Activated naive CD4-positive, alpha-beta T cell treated with anti-CD3 and anti-CD28 coated beads, Interleukin-2, amount 50 U/mL, for 72 hours (primary cell): Measurements from ENCODE around the gene LAMB4. TPM values are rescaled to one million over a fixed set of nuclear protein-coding genes. Genes with fewer than 3 reads are reported as not detected.
A peak's percentile ranks its signal among the peaks of the same experiment; 100 is the strongest.
"Not testable (repeated sequence)": the region's sequence is repeated elsewhere in the genome, so short reads cannot be mapped to it uniquely, and the experiment has no call there.

Experiments
- ATAC-seq, 2 donors: fragments of 150-1000 bp; cut with Tn5 transposase; 2 replicates each; pipeline ENCODE4 v1.10.0; 2021; ENCODE audit warnings: mild to moderate bottlenecking in 2 of 2, moderate library complexity in 2 of 2
- DNase-seq, 2 donors: peaks; one replicate each; pipeline ENCODE4 v3.0.0; 2021 to 2022; ENCODE audit warnings: low spot score in 2 of 2
- H3K27ac Mint-ChIP-seq, 2 donors: one replicate each; pipeline ENCODE4 v1.8.0; 2022; ENCODE audit warnings: mild to moderate bottlenecking in 2 of 2, mixed read lengths in 2 of 2
- H3K36me3 Mint-ChIP-seq, 2 donors: one replicate each; pipeline ENCODE4 v1.8.0; 2022; ENCODE audit warnings: mixed read lengths in 2 of 2
- H3K9me3 Mint-ChIP-seq, 2 donors: one replicate each; pipeline ENCODE4 v1.8.0; 2022; ENCODE audit warnings: mixed read lengths in 2 of 2
- total RNA-seq, 2 donors: library from RNA; stranded (reverse); gene quantifications; one replicate each; pipeline ENCODE4 v1.2.3, GENCODE V29; 2022

LAMB4 gene
- total RNA-seq, 2 donors from 2014 or later = not detected

GRCh38 chr7:108053250-108053649 lies 76.9 kb downstream of the LAMB4 start:
- H3K27ac Mint-ChIP-seq = no peak overlapping the region
- ATAC-seq (no peak), DNase-seq (no peak)
- no peaks in the 10 kb centered on the region for H3K36me3 Mint-ChIP-seq
- H3K9me3 Mint-ChIP-seq = no peaks in the 10 kb centered on the region

GRCh38 chr7:108051454-108051853 lies 78.7 kb downstream of the LAMB4 start:
- Mint-ChIP-seq H3K27ac (no peak overlapping the region), H3K36me3 (no peaks in the 10 kb centered on the region), H3K9me3 (no peaks in the 10 kb centered on the region)
- ATAC-seq (no peak), DNase-seq (no peak)

- Mint-ChIP-seq H3K27ac (no peak overlapping the region), H3K9me3 (no peaks in the 10 kb centered on the region), H3K36me3 (no peaks in the 10 kb centered on the region)
- ATAC-seq (no peak), DNase-seq (no peak)
Observed at GRCh38 chr7:108049962-108050361, 80.2 kb downstream of the LAMB4 start.

- Mint-ChIP-seq H3K9me3 (no peaks in the 10 kb centered on the region), H3K27ac (no peak overlapping the region), H3K36me3 (no peaks in the 10 kb centered on the region)
- DNase-seq = no peak
- ATAC-seq = no peak
Observed at GRCh38 chr7:108048422-108048821, 81.7 kb downstream of the LAMB4 start.

GRCh38 chr7:108046952-108047506 lies 83.1 kb downstream of the LAMB4 start:
- Mint-ChIP-seq H3K9me3 (no peaks in the 10 kb centered on the region), H3K27ac (no peak overlapping the region), H3K36me3 (no peaks in the 10 kb centered on the region)
- DNase-seq (no peak), ATAC-seq (no peak)

- DNase-seq (no peak), ATAC-seq (no peak)
- H3K9me3 Mint-ChIP-seq = no peaks in the 10 kb centered on the region
- H3K27ac Mint-ChIP-seq = no peak overlapping the region
- H3K36me3 Mint-ChIP-seq = no peaks in the 10 kb centered on the region
Observed at GRCh38 chr7:108045669-108046068, 84.5 kb downstream of the LAMB4 start.

- Mint-ChIP-seq H3K27ac (no peak overlapping the region), H3K9me3 (no peaks in the 10 kb centered on the region), H3K36me3 (no peaks in the 10 kb centered on the region)
- DNase-seq = no peak
- no peak for ATAC-seq
Observed at GRCh38 chr7:108045154-108045553, 85.0 kb downstream of the LAMB4 start.

- Mint-ChIP-seq H3K36me3 (no peaks in the 10 kb centered on the region), H3K9me3 (no peaks in the 10 kb centered on the region), H3K27ac (no peak overlapping the region)
- no peak for ATAC-seq
- DNase-seq = no peak
Observed at GRCh38 chr7:108044345-108044744, 85.8 kb downstream of the LAMB4 start.

GRCh38 chr7:108038986-108039385 lies 91.2 kb downstream of the LAMB4 start:
- no peak for ATAC-seq
- no peak for DNase-seq
- H3K9me3 Mint-ChIP-seq = no peaks in the 10 kb centered on the region
- no peak overlapping the region for H3K27ac Mint-ChIP-seq
- H3K36me3 Mint-ChIP-seq = no peaks in the 10 kb centered on the region

- no peak for DNase-seq
- Mint-ChIP-seq H3K27ac (no peak overlapping the region), H3K36me3 (no peaks in the 10 kb centered on the region), H3K9me3 (no peaks in the 10 kb centered on the region)
- no peak for ATAC-seq
Observed at GRCh38 chr7:108037741-108038140, 92.4 kb downstream of the LAMB4 start.

GRCh38 chr7:108037140-108037539 lies 93.0 kb downstream of the LAMB4 start:
- no peaks in the 10 kb centered on the region for H3K36me3 Mint-ChIP-seq

GRCh38 chr7:108034586-108034985 lies 95.6 kb downstream of the LAMB4 start:
- Mint-ChIP-seq H3K9me3 (no peaks in the 10 kb centered on the region), H3K27ac (no peak overlapping the region), H3K36me3 (no peaks in the 10 kb centered on the region)
- no peak for DNase-seq
- ATAC-seq = no peak

More at GRCh38 chr7:108037140-108037539, 93.0 kb downstream of the LAMB4 start:
- Mint-ChIP-seq H3K27ac (no peak overlapping the region), H3K9me3 (no peaks in the 10 kb centered on the region)
- ATAC-seq = no peak
- DNase-seq = no peak

GRCh38 chr7:108033776-108034497 lies 96.2 kb downstream of the LAMB4 start:
- no peak for ATAC-seq

GRCh38 chr7:108033309-108033708 lies 96.9 kb downstream of the LAMB4 start:
- H3K36me3 Mint-ChIP-seq, DNase-seq, ATAC-seq, H3K9me3 Mint-ChIP-seq: not testable (repeated sequence)
- H3K27ac Mint-ChIP-seq = peak overlapping the region in 1 of 2 donors; percentile 19

More at GRCh38 chr7:108033776-108034497, 96.2 kb downstream of the LAMB4 start:
- H3K27ac Mint-ChIP-seq = no peak overlapping the region
- no peak for DNase-seq
- H3K36me3 Mint-ChIP-seq = no peaks in the 10 kb centered on the region
- no peaks in the 10 kb centered on the region for H3K9me3 Mint-ChIP-seq

GRCh38 chr7:108030516-108030915 lies 99.6 kb downstream of the LAMB4 start:
- Mint-ChIP-seq H3K36me3 (no peaks in the 10 kb centered on the region), H3K9me3 (no peaks in the 10 kb centered on the region), H3K27ac (no peak overlapping the region)
- DNase-seq (no peak), ATAC-seq (no peak)

- Mint-ChIP-seq H3K27ac (no peak overlapping the region), H3K9me3 (no peaks in the 10 kb centered on the region), H3K36me3 (no peaks in the 10 kb centered on the region)
- ATAC-seq = no peak
- DNase-seq = no peak
Observed at GRCh38 chr7:108029034-108029433, 101.1 kb downstream of the LAMB4 start.

- no peak for ATAC-seq
- no peak for DNase-seq
- no peak overlapping the region for H3K27ac Mint-ChIP-seq
- H3K9me3 Mint-ChIP-seq = no peaks in the 10 kb centered on the region
- H3K36me3 Mint-ChIP-seq = no peaks in the 10 kb centered on the region
Observed at GRCh38 chr7:108028111-108028510, 102.0 kb downstream of the LAMB4 start.

- no peak overlapping the region for H3K27ac Mint-ChIP-seq
Observed at GRCh38 chr7:108027239-108027638, 102.9 kb downstream of the LAMB4 start.

More at GRCh38 chr7:108027239-108027638, 102.9 kb downstream of the LAMB4 start:
- DNase-seq (no peak), ATAC-seq (no peak)
- no peaks in the 10 kb centered on the region for H3K9me3 Mint-ChIP-seq
- no peaks in the 10 kb centered on the region for H3K36me3 Mint-ChIP-seq
